HepG2 (cell line): ENCODE data around the gene TEKT3. TPM values are rescaled to one million over a fixed set of nuclear protein-coding genes. Genes with fewer than 3 reads are reported as not detected.

Source experiments
- ATAC-seq: fragments of 200-7000 bp; cut with Tn5 transposase; 3 replicates; pipeline ENCODE4 v1.9.1; 2020; ENCODE audit warnings: mild to moderate bottlenecking, moderate library complexity
- BruUV-seq: library from RNA; stranded (reverse); fragments of 400-500 nt; replicated peaks from 2 replicates; lab custom pipeline; 2021; lab: Mats Ljungman, UMichigan
- CTCF ChIA-PET: fragments of 300-600 bp; formaldehyde crosslinking; extraction: SDS; loops from one replicate; lab custom pipeline; 2021; ENCODE audit warnings: low total read pairs, inconsistent platforms, low intra/inter-chr PET ratio; lab: Yijun Ruan, JAX
- POLR2A ChIA-PET: fragments of 350-600 bp; sonication (Branson Sonifier 250); formaldehyde crosslinking; loops from one replicate; lab custom pipeline; 2020; ENCODE audit warnings: antibody characterized with exemption, inconsistent platforms; lab: Yijun Ruan, JAX
- DNase-seq: peaks from one replicate; pipeline ENCODE4 v3.0.0-alpha.2; 2015; ENCODE audit warnings: low spot score
- FAIRE-seq: peaks from 3 replicates; lab custom pipeline; 2011; peaks lifted over from hg19 to GRCh38; lab: Jason Lieb, UNC
- H2AFZ ChIP-seq: one replicate; pipeline ENCODE4 v1.6.1; 2011; ENCODE audit warnings: low read length, inconsistent platforms
- H3K27ac ChIP-seq: fragments of 300-600 bp; 3 replicates; pipeline ENCODE4 v1.8.0; 2011; ENCODE audit warnings: mixed run types, mild to moderate bottlenecking, mixed read lengths, low read length, inconsistent platforms; ENCODE audit not compliant: insufficient read depth; ENCODE audit errors: extremely low read length
- H3K27me3 ChIP-seq, 2 experiments: fragments of 200-600 bp in 1 of 2; 2 replicates in 1 of 2; 3 replicates in 1 of 2; pipeline versions ENCODE4 v1.6.0 to v1.8.0; 2011; ENCODE audit warnings: low read length in 2 of 2, mild to moderate bottlenecking in 2 of 2, moderate library complexity in 2 of 2, inconsistent platforms in 1 of 2; ENCODE audit not compliant: insufficient read depth in 2 of 2, control insufficient read depth in 1 of 2
- H3K36me3 ChIP-seq, 2 experiments: fragments of 200-600 bp in 1 of 2; replicated peaks in 1 of 2; 2 replicates in 1 of 2; 3 replicates in 1 of 2; pipeline versions ENCODE4 v1.5.1 to v1.8.0; 2011; ENCODE audit warnings: low read length in 2 of 2, inconsistent platforms in 1 of 2; ENCODE audit not compliant: insufficient read depth in 2 of 2, control insufficient read depth in 1 of 2
- H3K4me1 ChIP-seq: 2 replicates; pipeline ENCODE4 v1.5.1; 2012; ENCODE audit warnings: low read length, inconsistent platforms; ENCODE audit not compliant: insufficient read depth
- H3K4me2 ChIP-seq: 2 replicates; pipeline ENCODE4 v1.6.0; 2011; ENCODE audit warnings: low read depth, low read length, inconsistent platforms
- H3K4me3 ChIP-seq, 3 experiments: fragments of 200-600 bp in 1 of 3; sonication (generic), shearing (Covaris generic) in 1 of 3; replicated peaks in 1 of 3; 2 replicates each; pipeline ENCODE4 v1.5.1; 2011 to 2016; ENCODE audit warnings: low read length in 3 of 3, inconsistent platforms in 2 of 3, low read depth in 2 of 3, mild to moderate bottlenecking in 2 of 3, control low read depth in 1 of 3, mixed read lengths in 1 of 3; ENCODE audit not compliant: insufficient read depth in 1 of 3
- H3K79me2 ChIP-seq: one replicate; pipeline ENCODE4 v1.6.1; 2011; ENCODE audit warnings: low read length, inconsistent platforms; ENCODE audit not compliant: insufficient read depth
- H3K9ac ChIP-seq: 2 replicates; pipeline ENCODE4 v1.6.0; 2011; ENCODE audit warnings: mild to moderate bottlenecking, low read depth, low read length, inconsistent platforms; ENCODE audit not compliant: insufficient read depth
- H3K9me3 ChIP-seq: 2 replicates; pipeline ENCODE4 v1.5.1; 2012; ENCODE audit warnings: mild to moderate bottlenecking, low read length
- H4K20me1 ChIP-seq: 2 replicates; pipeline ENCODE4 v1.6.0; 2011; ENCODE audit warnings: inconsistent platforms, mild to moderate bottlenecking, low read length, moderate library complexity; ENCODE audit not compliant: insufficient read depth
- DPF2 ChIP-seq: sonication (generic); formaldehyde crosslinking; IDR thresholded peaks from 2 replicates; pipeline ENCODE4 v1.4.0; 2020; ENCODE audit warnings: mild to moderate bottlenecking, low read depth, missing genetic modification reagents, borderline replicate concordance
- GATAD1 ChIP-seq: IDR thresholded peaks from 2 replicates; pipeline ENCODE4 v1.6.1; 2016; ENCODE audit warnings: missing genetic modification reagents, missing compliant biosample characterization
- KDM6A ChIP-seq: IDR thresholded peaks from 2 replicates; pipeline ENCODE4 v1.6.1; 2016; ENCODE audit warnings: low read depth
- PLRG1 ChIP-seq: fragments of 450-650 bp; conservative IDR thresholded peaks from 2 replicates; pipeline ENCODE4 v1.6.1; 2016
- RAD21 ChIP-seq: fragments of 450-650 bp; formaldehyde crosslinking; IDR thresholded peaks from 2 replicates; pipeline ENCODE4 v1.5.0; 2020; ENCODE audit warnings: mild to moderate bottlenecking
- SCMH1 ChIP-seq: sonication (generic); formaldehyde crosslinking; IDR thresholded peaks from 2 replicates; pipeline ENCODE4 v1.9.0; 2021; ENCODE audit warnings: missing genetic modification reagents, mild to moderate bottlenecking, borderline replicate concordance
- WGBS: methylation state at CpG from one replicate; pipeline ENCODE4 v1.1.6; 2017; ENCODE audit warnings: low lambda C conversion rate; 5-methylcytosine and 5-hydroxymethylcytosine counted together
- in situ Hi-C: cut with HindIII; loops from 2 replicates; pipeline ENCODE4 v1.10.0; 2017; ENCODE audit warnings: low pct_unique_long_range_greater_than_20kb; ENCODE audit not compliant: extremely low pct_ligation_motif_present
- intact Hi-C: fragments of 100-400 bp; cut with micrococcal nuclease; formaldehyde crosslinking; loops from one replicate; pipeline ENCODE4 v1.10.0; 2022; ENCODE audit not compliant: unreplicated experiment
- polyA plus RNA-seq, 8 experiments: library from polyadenylated mRNA; depleted of rRNA in 3 of 8; stranded (reverse) in 7 of 8; unstranded in 1 of 8; fragments of >200 nt; fragmentation: Illumina TruSeq in 4 of 8; extraction: Trizol in 4 of 8; gene quantifications; 2 replicates each; pipeline versions ENCODE4 v1.2.1 to v1.2.3, GENCODE V29; 2011 to 2016; ENCODE audit warnings: low read depth in 4 of 8, missing spikeins in 1 of 8, mixed read lengths in 1 of 8; ENCODE audit not compliant: insufficient read depth in 1 of 8
- total RNA-seq, 5 experiments: library from RNA; depleted of rRNA; stranded (reverse); fragments of >200 nt; fragmentation: Illumina TruSeq; extraction: Trizol; gene quantifications; 2 replicates each; pipeline ENCODE4 v1.2.3, GENCODE V29; 2016; ENCODE audit warnings: low read depth in 1 of 5
- TF ChIP-seq, protein P1 (sequence below): sonication (generic); formaldehyde crosslinking; IDR thresholded peaks from 2 replicates; pipeline ENCODE4 v1.4.0; 2020; ENCODE audit warnings: missing genetic modification reagents

The TEKT3 gene
- total and polyA plus RNA-seq, 2 of the 13 experiments (the other 11 are each of a cell fraction or from before 2014, with no cell fraction given), result 0.58 to 0.82 TPM

DNA sequence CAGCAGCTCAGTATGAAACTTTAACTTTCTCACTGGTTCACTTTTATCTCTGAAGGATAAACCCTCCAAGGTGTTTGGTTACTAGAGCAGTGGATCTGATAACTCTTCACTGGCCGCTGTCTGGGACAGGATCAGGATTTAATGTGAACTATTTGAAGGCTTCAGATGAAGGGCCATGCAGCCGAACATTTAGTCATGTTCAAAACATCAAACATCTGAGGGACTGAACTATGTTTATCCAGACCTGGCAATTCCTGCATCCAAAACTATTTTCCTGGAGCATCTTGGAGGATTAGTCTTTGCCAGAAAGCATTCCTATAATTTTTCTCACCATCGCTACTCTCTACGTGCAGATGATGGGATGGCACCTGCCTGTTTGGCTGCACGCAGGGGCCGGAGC lies 55.9 kb downstream of the TEKT3 start:
- H3K36me3 ChIP-seq, result no peaks in the 10 kb centered on the region
- DNase-seq (no peak), ATAC-seq (no peak), FAIRE-seq (no peak)
- in situ Hi-C loops, result loop anchor here (10.0 kb wide), 1 partner anchor 59 kb away; the partner anchor contains the start of gene TEKT3
- H3K9me3 ChIP-seq, result no peaks in the 10 kb centered on the region
- POLR2A ChIA-PET, result no interaction called here
- H4K20me1 ChIP-seq, result no peaks in the 10 kb centered on the region
- H3K79me2 ChIP-seq, result no peaks in the 10 kb centered on the region
- WGBS, result 44% methylated on average over 5 of the region's 6 CpGs
- H3K27ac ChIP-seq, result no peak overlapping the region
- TF ChIP-seq KDM6A (no peak), PLRG1 (no peak)
- TF ChIP-seq, all 625 proteins: peak for 0
- H3K4me3 ChIP-seq, result no peak overlapping the region
- H3K9ac ChIP-seq, result no peak overlapping the region
- H3K4me2 ChIP-seq, result no peak overlapping the region
- intact Hi-C loops, result no loop called here
- no TSS peak for BruUV-seq
- no peaks in the 10 kb centered on the region for H3K27me3 ChIP-seq
- no peak overlapping the region for H2AFZ ChIP-seq
- peaks cover 8% of the 10 kb centered on the region; the same call in 1 of the 2 replicates for H3K4me1 ChIP-seq
- CTCF ChIA-PET, result no interaction called here

DNA sequence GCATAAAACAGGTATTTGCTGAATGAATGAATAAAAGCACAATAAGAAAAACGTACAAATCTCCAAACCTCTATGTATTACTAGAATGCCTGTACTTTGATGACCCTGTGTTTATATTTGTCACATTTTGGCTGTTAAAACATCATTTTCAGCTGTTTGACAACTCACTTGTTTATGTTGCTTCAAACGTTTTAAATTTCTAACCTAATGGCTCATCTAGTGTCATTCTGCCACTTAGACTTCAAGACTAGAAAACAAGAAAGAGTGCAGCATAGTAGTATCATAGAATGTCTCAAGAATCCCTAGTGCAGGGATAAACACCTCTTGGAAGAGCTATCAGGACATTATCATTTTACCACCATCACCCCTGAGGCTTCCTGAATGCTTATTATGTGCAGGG lies 56.9 kb downstream of the TEKT3 start:
- in situ Hi-C loops, result loop anchor here (10.0 kb wide), 1 partner anchor 60 kb away; the partner anchor contains the start of gene TEKT3
- no peak overlapping the region for H3K4me2 ChIP-seq
- no peaks in the 10 kb centered on the region for H3K36me3 ChIP-seq
- no peaks in the 10 kb centered on the region for H3K9me3 ChIP-seq
- intact Hi-C loops, result no loop called here
- 0% methylated on average over 2 of the region's 2 CpGs for WGBS
- no peak for DNase-seq
- H3K4me3 ChIP-seq, result no peak overlapping the region
- H3K4me1 ChIP-seq, result peaks cover 2% of the 10 kb centered on the region; the same call in 1 of the 2 replicates
- TF ChIP-seq RAD21 (no peak), SCMH1 (no peak), DPF2 (CRISPR knock-in tag) (no peak), GATAD1 (CRISPR knock-in tag) (no peak)
- TF ChIP-seq, protein P1, sequence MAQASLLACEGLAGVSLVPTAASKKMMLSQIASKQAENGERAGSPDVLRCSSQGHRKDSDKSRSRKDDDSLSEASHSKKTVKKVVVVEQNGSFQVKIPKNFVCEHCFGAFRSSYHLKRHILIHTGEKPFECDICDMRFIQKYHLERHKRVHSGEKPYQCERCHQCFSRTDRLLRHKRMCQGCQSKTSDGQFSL, result no peak
- no peak for ATAC-seq
- POLR2A ChIA-PET, result no interaction called here
- H4K20me1 ChIP-seq, result no peaks in the 10 kb centered on the region
- BruUV-seq, result no TSS peak
- no peaks in the 10 kb centered on the region for H3K79me2 ChIP-seq
- H3K27ac ChIP-seq, result no peak overlapping the region
- CTCF ChIA-PET, result no interaction called here
- H2AFZ ChIP-seq, result no peak overlapping the region
- no peak for FAIRE-seq
- no peak overlapping the region for H3K9ac ChIP-seq
- H3K27me3 ChIP-seq, result no peaks in the 10 kb centered on the region
